HT1080 (cell line): ENCODE measurements around the gene MRPL52. TPM values are rescaled to one million over a fixed set of nuclear protein-coding genes. Genes with fewer than 3 reads are reported as not detected.

ENCODE experiments used
- DNase-seq: peaks from one replicate; pipeline ENCODE4 v3.0.0-alpha.2; 2015; ENCODE audit warnings: low read depth
- small RNA-seq: library from RNA; depleted of rRNA; stranded (forward); fragments of <200 nt; gene quantifications from one replicate; pipeline ENCODE3, GENCODE V24; 2014
- total RNA-seq: library from RNA; depleted of rRNA; stranded (reverse); fragments of >200 nt; shearing (Covaris generic); gene quantifications from 2 replicates; pipeline ENCODE4 v1.2.3, GENCODE V29; 2014; rRNA removed

The MRPL52 gene
- total RNA-seq, 1 experiment from 2014 or later: 106 TPM

DNA sequence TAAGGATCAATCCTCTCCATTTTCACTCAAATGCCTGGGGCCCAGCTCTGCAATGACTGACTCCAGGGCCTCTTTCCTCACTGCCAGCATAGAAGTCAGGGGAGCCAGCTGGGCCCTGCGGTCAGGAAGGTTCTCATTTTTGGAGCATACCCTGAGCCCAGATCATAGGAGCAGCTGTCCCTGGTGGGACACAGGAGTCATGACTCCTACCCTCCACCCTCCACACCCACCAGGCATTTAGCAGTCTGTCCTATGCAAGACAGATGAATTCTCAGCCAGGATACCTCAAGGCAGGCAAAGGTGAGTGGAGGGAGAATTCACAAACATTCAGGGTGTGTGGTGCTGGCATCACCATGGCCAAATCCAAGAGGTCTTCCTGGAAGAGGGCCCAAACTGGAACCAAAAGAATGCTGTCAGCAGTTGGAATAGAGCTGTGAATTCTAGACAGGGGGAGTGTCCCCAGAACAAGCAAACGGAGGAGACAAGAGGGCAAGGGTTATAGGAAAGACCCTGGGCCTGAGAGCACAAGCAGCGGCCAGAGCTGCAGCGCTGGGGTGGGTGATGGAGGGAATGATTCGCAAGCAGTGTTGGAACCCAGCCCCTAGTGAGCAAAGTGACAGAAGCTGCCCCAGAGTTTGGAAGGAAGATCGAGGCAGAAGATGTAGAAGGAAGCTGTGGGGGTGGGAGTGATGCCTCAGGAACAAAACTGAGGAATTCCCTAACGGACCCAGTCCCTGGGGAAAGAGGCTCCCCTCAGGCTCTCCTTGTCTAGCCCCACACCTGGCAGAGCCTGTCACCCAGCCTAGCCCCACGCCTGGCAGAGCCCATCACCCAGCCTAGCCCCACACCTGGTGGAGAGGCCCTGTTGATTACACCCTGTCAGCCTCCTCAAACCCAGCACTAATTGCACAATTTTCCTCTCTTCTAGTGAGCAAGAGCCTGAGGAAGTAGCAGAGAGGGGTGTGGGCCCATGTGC lies 48.9 kb downstream of the MRPL52 start:
- DNase-seq: no peak

DNA sequence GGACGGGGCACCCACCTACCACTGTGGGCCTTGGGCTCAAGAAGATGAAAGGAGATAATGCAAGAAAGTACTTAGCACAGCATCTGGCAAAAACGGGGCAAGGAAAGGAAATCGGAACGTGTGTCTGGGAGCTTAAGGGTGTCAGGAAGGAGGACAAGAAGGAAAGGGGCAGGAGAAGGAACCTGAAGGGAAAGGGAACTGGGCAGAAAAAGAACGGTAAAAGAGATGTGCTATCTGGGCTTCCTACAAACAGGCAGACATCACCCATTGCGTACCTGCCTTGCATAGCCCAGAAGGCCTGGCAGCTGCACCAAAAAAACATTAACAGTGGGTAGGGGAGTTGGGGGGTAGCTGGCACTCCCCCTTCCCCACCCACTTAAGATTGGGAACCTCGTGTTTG lies 52.4 kb downstream of the MRPL52 start:
- DNase-seq: no peak

DNA sequence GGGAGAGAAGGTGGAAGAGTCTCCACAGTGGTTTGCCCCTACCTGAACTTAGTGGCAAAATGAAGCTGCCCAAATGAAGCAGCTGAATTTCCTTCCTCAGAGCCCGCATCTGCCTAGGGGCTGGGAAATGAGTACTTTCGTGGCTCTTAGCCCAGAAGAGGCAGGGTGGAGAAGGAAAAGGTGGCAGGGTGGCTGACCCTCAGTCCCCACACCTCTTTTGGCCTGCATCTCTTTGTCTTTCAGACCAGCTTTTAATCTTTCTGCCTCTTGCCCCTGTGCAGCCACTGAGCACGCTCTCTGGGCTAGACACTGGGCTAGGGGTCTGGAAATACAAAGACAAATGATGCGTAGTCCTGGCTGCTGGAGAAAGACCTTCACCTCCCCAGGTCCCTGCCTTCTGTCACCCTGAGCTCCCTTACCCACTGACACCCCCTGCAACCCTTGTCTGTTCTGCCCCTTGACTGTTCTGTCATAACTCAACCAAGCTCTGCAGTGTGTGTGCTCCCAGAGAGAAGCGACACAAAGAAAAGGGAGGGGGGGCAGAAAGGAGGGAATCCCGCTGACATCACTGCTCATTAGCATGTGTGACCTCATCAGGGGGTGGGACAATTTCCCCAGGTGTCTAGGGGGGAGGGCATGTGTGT lies 53.0 kb downstream of the MRPL52 start:
- DNase-seq: no peak

DNA sequence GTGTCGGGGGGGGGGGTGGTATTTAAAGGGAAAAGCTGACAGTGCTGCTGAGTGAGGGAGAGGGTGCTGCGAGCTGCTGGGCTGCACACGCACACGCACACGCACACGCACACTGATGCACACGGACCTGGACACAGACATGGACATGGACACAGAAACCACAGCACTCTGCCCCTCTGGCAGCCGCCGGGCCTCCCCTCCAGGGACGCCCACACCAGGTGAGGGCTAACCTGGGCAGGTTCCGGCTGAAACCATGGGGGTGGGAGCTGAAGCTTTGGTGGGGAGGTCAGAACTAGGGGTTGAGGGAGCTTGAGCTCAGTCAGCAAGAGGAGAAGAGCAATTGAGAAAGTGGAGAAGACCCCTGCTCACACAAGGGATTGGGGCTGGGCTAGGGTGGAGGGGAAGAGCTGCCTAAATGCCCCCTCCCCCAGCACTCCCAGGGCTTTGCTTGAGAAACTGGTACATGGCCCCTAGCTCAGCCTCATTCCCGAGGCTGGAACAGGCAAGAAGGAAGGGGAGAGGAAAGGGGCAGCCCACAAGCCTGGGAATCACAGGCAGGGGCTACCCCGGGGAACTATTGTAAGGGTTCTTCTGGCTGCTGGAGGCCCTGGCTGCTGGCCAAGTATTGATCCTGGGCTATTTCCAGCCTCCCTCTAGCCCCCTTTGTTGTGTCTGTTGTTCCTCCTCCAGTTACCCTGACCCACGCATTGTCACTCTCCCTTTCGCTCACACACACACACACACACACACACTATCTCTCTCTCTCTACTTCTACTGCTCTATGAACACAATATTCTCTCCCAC lies 53.7 kb downstream of the MRPL52 start, which contains the start of gene REM2:
REM2 (plus strand) TSS at position 50 of the 804 bp plus-strand sequence; CDS start at position 116, 66 bp downstream.
- no peak for DNase-seq

DNA sequence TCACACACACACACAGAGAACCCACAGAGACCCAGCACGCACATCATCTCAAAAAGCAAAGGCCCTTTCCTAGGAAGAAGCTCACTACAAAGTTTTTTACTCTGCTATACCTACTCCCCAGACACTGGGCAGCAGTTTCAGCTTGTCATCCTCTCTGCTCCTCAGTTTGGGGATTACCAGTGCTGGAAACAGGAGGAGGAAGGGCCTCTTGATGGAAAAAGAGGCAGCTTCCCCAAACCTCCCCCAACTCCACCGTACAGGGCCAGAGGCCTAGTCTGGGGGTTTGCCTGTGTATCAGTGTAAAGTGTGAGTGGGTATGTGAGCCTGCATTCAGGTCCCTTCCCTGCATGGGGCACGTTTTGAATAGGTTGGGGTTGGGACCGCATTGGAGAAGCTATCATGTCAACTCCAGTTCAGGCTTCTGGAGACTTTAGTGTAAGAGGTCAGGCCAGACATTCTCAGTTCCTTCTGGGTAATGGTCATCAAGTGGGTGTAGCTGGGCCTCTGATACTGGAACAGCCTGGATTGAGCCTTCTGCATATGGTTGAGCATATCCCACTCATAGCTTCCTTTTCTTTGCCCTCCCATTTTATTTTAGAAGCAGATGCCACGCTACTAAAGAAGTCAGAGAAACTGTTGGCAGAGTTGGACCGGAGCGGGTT lies 54.5 kb downstream of the MRPL52 start:
- no peak for DNase-seq

Small RNAs within 50 kb of the gene (small RNA-seq; reads per million reads assigned to genes)
- gene RF00019: not detected

Other genes starting within 250 kb of the MRPL52 start
- gene DAD1, start 240.7 kb upstream of the MRPL52 start, total RNA-seq: 280 and 308 TPM in 2 replicates
- gene ABHD4, start 231.6 kb upstream of the MRPL52 start, total RNA-seq: 3.5 and 6.9 TPM in 2 replicates
- not detected in 2 replicates for gene OR6J1, start 185.5 kb upstream of the MRPL52 start, total RNA-seq
- gene OXA1L, start 63.2 kb upstream of the MRPL52 start, total RNA-seq: 150 and 207 TPM in 2 replicates
- 1.1 and 2.0 TPM in 2 replicates for gene SLC7A7, start 14.5 kb upstream of the MRPL52 start, total RNA-seq
- gene MMP14, start 6.7 kb downstream of the MRPL52 start, total RNA-seq: 480 and 530 TPM in 2 replicates
- gene LRP10, start 41.9 kb downstream of the MRPL52 start, total RNA-seq: 65.5 and 86.0 TPM in 2 replicates
- gene REM2, start 53.3 kb downstream of the MRPL52 start, total RNA-seq: not detected in 2 replicates
- gene RBM23, start 89.3 kb downstream of the MRPL52 start, total RNA-seq: 34.0 and 38.1 TPM in 2 replicates
- 127 TPM in 2 replicates for gene PRMT5, start 99.5 kb downstream of the MRPL52 start, total RNA-seq
- 55.6 and 70.9 TPM in 2 replicates for gene HAUS4, start 127.2 kb downstream of the MRPL52 start, total RNA-seq
- gene AJUBA, start 152.7 kb downstream of the MRPL52 start, total RNA-seq: 89.2 and 89.8 TPM in 2 replicates
- 4.6 and 7.4 TPM in 2 replicates for gene C14orf93, start 180.3 kb downstream of the MRPL52 start, total RNA-seq
- 335 and 366 TPM in 2 replicates for gene PSMB5, start 205.0 kb downstream of the MRPL52 start, total RNA-seq
- gene PSMB11, start 212.3 kb downstream of the MRPL52 start, total RNA-seq: 0.10 TPM in 1 of 2 replicates, not detected in the other
- 15.3 and 18.2 TPM in 2 replicates for gene CDH24, start 227.6 kb downstream of the MRPL52 start, total RNA-seq